ENCODE data around the gene NAV1.

DNA sequence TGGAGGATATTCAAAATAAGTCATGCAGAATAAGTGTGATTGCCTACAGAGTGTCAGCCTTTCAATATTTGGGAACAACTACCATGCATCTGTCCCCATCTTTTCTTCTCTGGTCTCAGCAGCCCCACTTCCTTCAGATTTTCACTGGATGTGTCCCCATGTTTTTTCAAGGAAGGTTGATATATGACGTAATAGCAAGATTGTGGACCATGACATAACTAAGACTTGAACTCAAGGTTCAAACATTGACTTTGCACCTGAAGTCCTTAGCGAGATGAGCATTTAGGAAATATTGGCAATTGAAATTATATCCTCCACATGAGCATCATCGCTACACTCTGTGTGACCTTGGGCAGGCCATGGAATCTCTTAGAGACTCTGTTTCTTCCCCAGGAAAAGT lies 5.8 kb downstream of the NAV1 start:
- TF ChIP-seq, protein P1, sequence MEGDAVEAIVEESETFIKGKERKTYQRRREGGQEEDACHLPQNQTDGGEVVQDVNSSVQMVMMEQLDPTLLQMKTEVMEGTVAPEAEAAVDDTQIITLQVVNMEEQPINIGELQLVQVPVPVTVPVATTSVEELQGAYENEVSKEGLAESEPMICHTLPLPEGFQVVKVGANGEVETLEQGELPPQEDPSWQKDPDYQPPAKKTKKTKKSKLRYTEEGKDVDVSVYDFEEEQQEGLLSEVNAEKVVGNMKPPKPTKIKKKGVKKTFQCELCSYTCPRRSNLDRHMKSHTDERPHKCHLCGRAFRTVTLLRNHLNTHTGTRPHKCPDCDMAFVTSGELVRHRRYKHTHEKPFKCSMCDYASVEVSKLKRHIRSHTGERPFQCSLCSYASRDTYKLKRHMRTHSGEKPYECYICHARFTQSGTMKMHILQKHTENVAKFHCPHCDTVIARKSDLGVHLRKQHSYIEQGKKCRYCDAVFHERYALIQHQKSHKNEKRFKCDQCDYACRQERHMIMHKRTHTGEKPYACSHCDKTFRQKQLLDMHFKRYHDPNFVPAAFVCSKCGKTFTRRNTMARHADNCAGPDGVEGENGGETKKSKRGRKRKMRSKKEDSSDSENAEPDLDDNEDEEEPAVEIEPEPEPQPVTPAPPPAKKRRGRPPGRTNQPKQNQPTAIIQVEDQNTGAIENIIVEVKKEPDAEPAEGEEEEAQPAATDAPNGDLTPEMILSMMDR (IDR thresholded peaks at IDR 0.05; ENCODE audit: low read length) = no peak
- TF ChIP-seq EZH2 (optimal IDR thresholded peaks at IDR 0.05; ENCODE audit: low read depth, low read length) = no peak
- no peak for TF ChIP-seq EZH2phosphoT487 (IDR thresholded peaks at IDR 0.05; ENCODE audit: low read length)
